Sigmoid colon (tissue), 4 donors: ENCODE results near the gene DAGLA.

ENCODE experiments used
- CTCF ChIP-seq, 4 experiments: fragments of 450-650 bp in 3 of 4; fragments of 200-600 bp in 1 of 4; IDR thresholded peaks; one replicate each; pipeline ENCODE4 v1.5.1; 2016 to 2019; ENCODE audit warnings: antibody characterized with exemption in 4 of 4, mild to moderate bottlenecking in 3 of 4, moderate library complexity in 2 of 4
- EP300 ChIP-seq, 4 donors: sonication (generic); formaldehyde crosslinking; IDR thresholded peaks; one replicate each; pipeline ENCODE4 v1.6.1; 2017; ENCODE audit warnings: antibody characterized with exemption in 4 of 4
- POLR2A ChIP-seq, 2 donors: fragments of 450-650 bp; IDR thresholded peaks; one replicate each; pipeline ENCODE4 v1.6.1; 2016; ENCODE audit warnings: antibody characterized with exemption in 2 of 2, mild to moderate bottlenecking in 2 of 2, moderate library complexity in 2 of 2

GRCh38 chr11:61784506-61784805 is 104.3 kb downstream of the DAGLA start:
- TF ChIP-seq CTCF (IDR thresholded peaks at IDR 0.05) (no peak), EP300 (IDR thresholded peaks at IDR 0.05) (no peak), POLR2A (IDR thresholded peaks at IDR 0.05) (no peak)
